Islet precursor cell (in vitro differentiated cells): ENCODE data around the gene GAGE12D.
"Not testable (repeated sequence)": the region's sequence is repeated elsewhere in the genome, so short reads cannot be mapped to it uniquely, and the experiment has no call there.

ENCODE experiments used
- DNase-seq: peaks from one replicate; pipeline ENCODE4 v3.0.0-alpha.2; 2018

Gene GAGE12D, protein sequence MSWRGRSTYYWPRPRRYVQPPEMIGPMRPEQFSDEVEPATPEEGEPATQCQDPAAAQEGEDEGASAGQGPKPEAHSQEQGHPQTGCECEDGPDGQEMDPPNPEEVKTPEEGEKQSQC

GRCh38 chrX:49541433-49541832, at the start of gene GAGE12D:
Gene GAGE12D, plus strand, starts transcription at chrX:49541733. Its CDS starts 1,155 bp downstream, at chrX:49542888.
- not testable (repeated sequence) for DNase-seq

DNA sequence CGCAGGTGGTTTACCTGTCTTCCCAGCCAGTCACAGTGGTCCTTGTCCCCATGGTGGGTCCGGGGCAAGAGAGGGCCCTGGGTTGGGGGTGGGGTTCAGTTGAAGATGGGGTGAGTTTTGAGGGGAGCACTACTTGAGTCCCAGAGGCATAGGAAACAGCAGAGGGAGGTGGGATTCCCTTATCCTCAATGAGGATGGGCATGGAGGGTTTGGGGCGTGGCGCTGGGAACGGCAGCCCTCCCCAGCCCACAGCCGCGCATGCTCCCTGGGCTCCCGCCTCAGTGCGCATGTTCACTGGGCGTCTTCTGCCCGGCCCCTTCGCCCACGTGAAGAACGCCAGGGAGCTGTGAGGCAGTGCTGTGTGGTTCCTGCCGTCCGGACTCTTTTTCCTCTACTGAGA, 9.7 kb upstream of the GAGE12D start, which contains the start of gene GAGE12C:
TSS of gene GAGE12C (plus strand) at position 301 of the 400 bp plus-strand sequence. CDS start 1,155 bp downstream, outside the sequence.
- not testable (repeated sequence) for DNase-seq

DNA sequence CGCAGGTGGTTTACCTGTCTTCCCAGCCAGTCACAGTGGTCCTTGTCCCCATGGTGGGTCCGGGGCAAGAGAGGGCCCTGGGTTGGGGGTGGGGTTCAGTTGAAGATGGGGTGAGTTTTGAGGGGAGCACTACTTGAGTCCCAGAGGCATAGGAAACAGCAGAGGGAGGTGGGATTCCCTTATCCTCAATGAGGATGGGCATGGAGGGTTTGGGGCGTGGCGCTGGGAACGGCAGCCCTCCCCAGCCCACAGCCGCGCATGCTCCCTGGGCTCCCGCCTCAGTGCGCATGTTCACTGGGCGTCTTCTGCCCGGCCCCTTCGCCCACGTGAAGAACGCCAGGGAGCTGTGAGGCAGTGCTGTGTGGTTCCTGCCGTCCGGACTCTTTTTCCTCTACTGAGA, 9.5 kb downstream of the GAGE12D start, which contains the start of gene GAGE12E:
TSS of gene GAGE12E (plus strand) at position 301 of the 400 bp plus-strand sequence. CDS start 1,155 bp downstream, outside the sequence.
- not testable (repeated sequence) for DNase-seq

GRCh38 chrX:49560542-49560941, 19.0 kb downstream of the GAGE12D start, which contains the start of gene GAGE12F:
Gene GAGE12F, plus strand, starts transcription at chrX:49560842. Its CDS starts 1,155 bp downstream, at chrX:49561997.
- DNase-seq: not testable (repeated sequence)

GRCh38 chrX:49568728-49569127, 27.2 kb downstream of the GAGE12D start:
- not testable (repeated sequence) for DNase-seq

DNA sequence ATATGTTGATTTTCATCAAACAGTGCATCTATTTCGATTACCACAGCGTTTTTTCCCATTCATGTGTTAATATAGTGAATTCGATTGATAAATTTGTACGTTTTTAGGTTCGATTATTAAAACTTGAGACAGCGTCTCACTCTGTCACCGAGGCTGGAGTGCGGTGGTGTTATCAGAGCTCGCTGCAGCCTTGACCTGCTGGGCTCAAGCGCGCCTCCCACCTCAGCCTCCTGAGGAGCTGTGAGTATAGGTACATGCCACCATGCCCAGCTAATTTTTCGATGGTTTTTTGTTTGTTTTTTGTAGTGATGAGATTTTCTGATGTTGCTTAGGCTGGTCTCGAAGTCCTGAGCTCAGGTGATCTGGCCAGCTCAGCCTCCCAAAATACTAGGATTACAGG, 27.6 kb downstream of the GAGE12D start:
- not testable (repeated sequence) for DNase-seq

GRCh38 chrX:49570100-49570499, 28.6 kb downstream of the GAGE12D start, which contains the start of gene GAGE12G:
Gene GAGE12G, plus strand, starts transcription at chrX:49570400. Its CDS starts 1,155 bp downstream, at chrX:49571555.
- not testable (repeated sequence) for DNase-seq

GRCh38 chrX:49579649-49580048, 38.1 kb downstream of the GAGE12D start, which contains the start of gene GAGE12H:
Gene GAGE12H, plus strand, starts transcription at chrX:49579949. Its CDS starts 1,155 bp downstream, at chrX:49581104.
- DNase-seq: not testable (repeated sequence)

DNA sequence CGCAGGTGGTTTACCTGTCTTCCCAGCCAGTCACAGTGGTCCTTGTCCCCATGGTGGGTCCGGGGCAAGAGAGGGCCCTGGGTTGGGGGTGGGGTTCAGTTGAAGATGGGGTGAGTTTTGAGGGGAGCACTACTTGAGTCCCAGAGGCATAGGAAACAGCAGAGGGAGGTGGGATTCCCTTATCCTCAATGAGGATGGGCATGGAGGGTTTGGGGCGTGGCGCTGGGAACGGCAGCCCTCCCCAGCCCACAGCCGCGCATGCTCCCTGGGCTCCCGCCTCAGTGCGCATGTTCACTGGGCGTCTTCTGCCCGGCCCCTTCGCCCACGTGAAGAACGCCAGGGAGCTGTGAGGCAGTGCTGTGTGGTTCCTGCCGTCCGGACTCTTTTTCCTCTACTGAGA, 47.7 kb downstream of the GAGE12D start, which contains the start of gene GAGE2A:
TSS of gene GAGE2A (plus strand) at position 301 of the 400 bp plus-strand sequence. CDS start 1,155 bp downstream, outside the sequence.
- not testable (repeated sequence) for DNase-seq

DNA sequence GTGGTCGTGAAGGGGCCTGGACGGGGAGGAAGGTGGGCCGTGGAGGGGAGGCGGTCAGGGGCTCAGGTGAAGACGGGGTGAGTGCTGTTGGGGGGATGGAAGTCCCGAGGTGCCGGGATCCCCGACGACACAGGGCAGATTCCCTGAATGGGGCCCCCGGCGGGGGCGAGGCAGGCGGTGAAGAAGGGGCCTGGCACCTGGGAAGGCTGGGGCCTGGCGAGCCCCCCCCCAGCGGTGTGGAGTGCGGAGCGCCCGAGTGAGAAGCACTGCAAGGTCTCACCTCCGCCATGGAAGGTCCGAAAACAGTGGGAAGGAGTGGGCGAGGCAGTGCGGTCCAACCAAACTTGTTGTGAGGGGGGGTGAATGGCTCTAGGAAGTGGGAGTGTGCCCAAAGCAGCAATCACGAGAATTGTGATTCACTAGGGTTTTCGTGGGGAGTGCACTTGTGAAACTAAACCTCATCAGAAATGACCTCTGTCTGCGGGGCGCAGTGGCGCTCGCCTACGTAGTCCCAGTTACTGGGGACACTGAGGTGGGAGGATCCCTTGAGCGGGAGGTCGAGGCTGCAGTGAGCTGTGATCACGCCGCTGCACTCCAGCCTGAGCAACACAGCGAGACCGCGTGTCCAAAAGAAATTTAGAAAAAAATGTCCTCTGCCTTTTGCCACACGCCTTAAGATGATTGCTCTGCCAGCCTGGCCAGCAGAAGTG, 48.4 kb downstream of the GAGE12D start:
- not testable (repeated sequence) for DNase-seq

- DNase-seq: not testable (repeated sequence)
These were observed 49.0 kb downstream of the GAGE12D start for GRCh38 chrX:49590488-49590887.
